ENCODE data around the gene TFDP2. TPM values are rescaled to one million over a fixed set of nuclear protein-coding genes. Genes with fewer than 3 reads are reported as not detected.

Gene TFDP2
- total and polyA plus RNA-seq, 9 of the 15 experiments (the other 6 are each of a cell fraction or from before 2014, with no cell fraction given): 95.6 to 179 (median 126) TPM

GRCh38 chr3:142021127-142021526, 128.2 kb downstream of the TFDP2 start:
- DNase-seq (ENCODE audit: extremely low read depth in 1 of 4, low spot score in 3 of 4) (no peak), ATAC-seq (no peak), FAIRE-seq (no peak)
- Histone ChIP-seq H3K9me1 (ENCODE audit: control insufficient read depth, insufficient read depth, low read length) (no peaks in the 10 kb centered on the region), H3K4me3 (no peak overlapping the region), H3K36me3 (ENCODE audit: control insufficient read depth, insufficient read depth, low read length) (peaks cover 37% of the 10 kb centered on the region), H3K79me2 (ENCODE audit: control insufficient read depth, insufficient read depth, low read length) (peaks cover 96% of the 10 kb centered on the region), H2AFZ (ENCODE audit: low read depth, low read length) (no peak overlapping the region), H3K4me2 (ENCODE audit: insufficient read depth, low read length) (no peak overlapping the region), H3K9ac (ENCODE audit: insufficient read depth in 1 of 2, low read depth in 2 of 2, low read length in 2 of 2) (peak overlapping the region in 1 of 2 experiments; percentile 1; a peak in 1 of 4 replicates), H4K20me1 (replicated peaks; ENCODE audit: control insufficient read depth, insufficient read depth, low read length) (no peaks in the 10 kb centered on the region), H3K27ac (ENCODE audit: extremely low read depth, low read depth, low read length) (no peak overlapping the region), H3K9me3 (replicated peaks; ENCODE audit: control insufficient read depth, insufficient read depth, low read depth, low read length) (no peaks in the 10 kb centered on the region), H3K4me1 (replicated peaks in 1 of 2; ENCODE audit: control insufficient read depth in 2 of 2, insufficient read depth in 2 of 2, low read length in 2 of 2) (peaks cover 22 to 39% of the 10 kb centered on the region in 2 experiments), H3K27me3 (ENCODE audit: control insufficient read depth in 2 of 2, insufficient read depth in 2 of 2, low read length in 2 of 2) (no peaks in the 10 kb centered on the region)
- CTCF ChIA-PET (ENCODE audit: low intra/inter-chr PET ratio): no interaction called here
- no TSS peak for BruUV-seq (replicated peaks)
- in situ Hi-C loops (cut with MboI): loop anchor here (5.0 kb wide), 1 partner anchor 261 kb away; no protein-coding TSS in a partner anchor
- intact Hi-C loops (cut with micrococcal nuclease): loop anchor here (5.0 kb wide), 2 partner anchors 206 to 971 kb away; partner anchors contain the start of gene GK5
- POLR2A ChIA-PET: interaction anchor here (1.0 to 1.3 kb wide), 2 partner anchors 13 to 72 kb away, joined by 3 to 5 read pairs; no protein-coding TSS in a partner anchor
- 4% methylated on average over 2 of the region's 2 CpGs for WGBS (ENCODE audit: insufficient coverage, low coverage, missing lambda C conversion rate)
- TF ChIP-seq GATAD2A (IDR thresholded peaks at IDR 0.05) (no peak), CTBP1 (IDR thresholded peaks at IDR 0.05; ENCODE audit: borderline replicate concordance) (peak; percentile 32; the same call in 1 of the 2 replicates), TAF9B (IDR thresholded peaks at IDR 0.05; ENCODE audit: partially characterized antibody) (no peak), SIN3A (IDR thresholded peaks at IDR 0.05; ENCODE audit: borderline replicate concordance in 2 of 2, control insufficient read depth in 1 of 2, low read depth in 2 of 2, low read length in 2 of 2) (no peak), KAT8 (IDR thresholded peaks at IDR 0.05; ENCODE audit: low read depth) (no peak), CBFA2T3 (IDR thresholded peaks at IDR 0.05) (peak; percentile 36; the same call in 1 of the 2 replicates), SOX6 (IDR thresholded peaks at IDR 0.05) (peak; percentile 95), ZNF263 (CRISPR knock-in tag; IDR thresholded peaks at IDR 0.05; ENCODE audit: borderline replicate concordance) (no peak), ELF2 (CRISPR knock-in tag; IDR thresholded peaks at IDR 0.05) (no peak), MYNN (IDR thresholded peaks at IDR 0.05) (no peak), MYNN (CRISPR knock-in tag; IDR thresholded peaks at IDR 0.05) (no peak), CREB1 (IDR thresholded peaks at IDR 0.05) (no peak), CREB1 (CRISPR knock-in tag; IDR thresholded peaks at IDR 0.05) (no peak), STAG1 (CRISPR knock-in tag; IDR thresholded peaks at IDR 0.05; ENCODE audit: borderline replicate concordance) (no peak), ZNF277 (CRISPR knock-in tag; IDR thresholded peaks at IDR 0.05; ENCODE audit: borderline replicate concordance) (no peak), GTF2E2 (tag; IDR thresholded peaks at IDR 0.05) (no peak), MAZ (CRISPR knock-in tag; conservative IDR thresholded peaks at IDR 0.05 in 1 of 2, IDR thresholded peaks at IDR 0.05 in 1 of 2) (no peak), KDM1A (IDR thresholded peaks at IDR 0.05) (peak; percentile 65 to 68; a peak in 3 of 4 replicates), POLR2AphosphoS5 (IDR thresholded peaks at IDR 0.05; ENCODE audit: control insufficient read depth, insufficient read depth, low read depth, low read length) (no peak), SRSF9 (IDR thresholded peaks at IDR 0.05; ENCODE audit: borderline replicate concordance, low read depth, low read length) (no peak), ZNF551 (CRISPR knock-in tag; IDR thresholded peaks at IDR 0.05) (no peak)
- TF ChIP-seq, protein P1, sequence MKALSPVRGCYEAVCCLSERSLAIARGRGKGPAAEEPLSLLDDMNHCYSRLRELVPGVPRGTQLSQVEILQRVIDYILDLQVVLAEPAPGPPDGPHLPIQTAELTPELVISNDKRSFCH (CRISPR knock-in tag; IDR thresholded peaks at IDR 0.05): no peak
- TF ChIP-seq, protein P1 (tag; IDR thresholded peaks at IDR 0.05): no peak
- TF ChIP-seq, protein P2, sequence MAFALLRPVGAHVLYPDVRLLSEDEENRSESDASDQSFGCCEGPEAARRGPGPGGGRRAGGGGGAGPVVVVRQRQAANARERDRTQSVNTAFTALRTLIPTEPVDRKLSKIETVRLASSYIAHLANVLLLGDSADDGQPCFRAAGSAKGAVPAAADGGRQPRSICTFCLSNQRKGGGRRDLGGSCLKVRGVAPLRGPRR (CRISPR knock-in tag; IDR thresholded peaks at IDR 0.05): no peak

Data from K562 (cell line).